OCI-LY7 (cell line): ENCODE measurements around the gene GYG1.

Experiments used
- CTCF ChIP-seq: fragments of 200-600 bp; sonication (generic); conservative IDR thresholded peaks from 2 replicates; pipeline ENCODE4 v1.5.1; 2014; ENCODE audit warnings: mild to moderate bottlenecking, antibody characterized with exemption, low read length, moderate library complexity, mixed read lengths
- EZH2phosphoT487 ChIP-seq: fragments of 200-600 bp; sonication (generic); IDR thresholded peaks from 2 replicates; pipeline ENCODE4 v1.6.1; 2018; ENCODE audit warnings: low read depth, borderline replicate concordance, mild to moderate bottlenecking, mixed run types, antibody characterized with exemption, low read length, moderate library complexity, mixed read lengths

- TF ChIP-seq CTCF (no peak), EZH2phosphoT487 (no peak)
Measured at GRCh38 chr3:149009732-149010131, 18.4 kb downstream of the GYG1 start.
